ENCODE data around the gene ZNF324B. TPM values are rescaled to one million over a fixed set of nuclear protein-coding genes. Genes with fewer than 3 reads are reported as not detected.

ZNF324B gene
- total RNA-seq, 1 donor from 2014 or later = 9.9 TPM

GRCh38 chr19:58477871-58478270 lies 26.4 kb downstream of the ZNF324B start:
- H3K4me3 Mint-ChIP-seq (ENCODE audit: unreplicated experiment) = no peak overlapping the region
- H3K27ac Mint-ChIP-seq (ENCODE audit: unreplicated experiment) = no peak overlapping the region
- no peaks in the 10 kb centered on the region for H3K36me3 Mint-ChIP-seq (ENCODE audit: unreplicated experiment)
- peaks cover 7% of the 10 kb centered on the region for H3K9me3 Mint-ChIP-seq (ENCODE audit: unreplicated experiment)
- peaks cover 4% of the 10 kb centered on the region for H3K4me1 Mint-ChIP-seq (ENCODE audit: low read depth, unreplicated experiment)
- no peak for TF ChIP-seq CTCF (IDR thresholded peaks at IDR 0.05; ENCODE audit: partially characterized antibody, unreplicated experiment)
- DNase-seq = no peak
- peaks cover 12% of the 10 kb centered on the region for H3K27me3 Mint-ChIP-seq (ENCODE audit: unreplicated experiment)

- no peak for TF ChIP-seq CTCF (IDR thresholded peaks at IDR 0.05; ENCODE audit: partially characterized antibody, unreplicated experiment)
- no peaks in the 10 kb centered on the region for H3K36me3 Mint-ChIP-seq (ENCODE audit: unreplicated experiment)
- peaks cover 7% of the 10 kb centered on the region for H3K9me3 Mint-ChIP-seq (ENCODE audit: unreplicated experiment)
- no peak overlapping the region for H3K27ac Mint-ChIP-seq (ENCODE audit: unreplicated experiment)
- H3K4me3 Mint-ChIP-seq (ENCODE audit: unreplicated experiment) = no peak overlapping the region
- no peak for DNase-seq
- H3K4me1 Mint-ChIP-seq (ENCODE audit: low read depth, unreplicated experiment) = peaks cover 4% of the 10 kb centered on the region
- H3K27me3 Mint-ChIP-seq (ENCODE audit: unreplicated experiment) = peaks cover 9% of the 10 kb centered on the region
These were observed 27.9 kb downstream of the ZNF324B start for GRCh38 chr19:58479303-58479702.

GRCh38 chr19:58479736-58480480 lies 28.5 kb downstream of the ZNF324B start:
- no peak overlapping the region for H3K4me3 Mint-ChIP-seq (ENCODE audit: unreplicated experiment)
- peaks cover 5% of the 10 kb centered on the region for H3K27me3 Mint-ChIP-seq (ENCODE audit: unreplicated experiment)
- no peak for TF ChIP-seq CTCF (IDR thresholded peaks at IDR 0.05; ENCODE audit: partially characterized antibody, unreplicated experiment)
- peaks cover 4% of the 10 kb centered on the region for H3K9me3 Mint-ChIP-seq (ENCODE audit: unreplicated experiment)
- DNase-seq = no peak
- H3K36me3 Mint-ChIP-seq (ENCODE audit: unreplicated experiment) = no peaks in the 10 kb centered on the region
- peaks cover 4% of the 10 kb centered on the region for H3K4me1 Mint-ChIP-seq (ENCODE audit: low read depth, unreplicated experiment)
- H3K27ac Mint-ChIP-seq (ENCODE audit: unreplicated experiment) = no peak overlapping the region

- H3K4me1 Mint-ChIP-seq (ENCODE audit: low read depth, unreplicated experiment) = peaks cover 4% of the 10 kb centered on the region
These were observed 29.0 kb downstream of the ZNF324B start for GRCh38 chr19:58480481-58480830.

More at GRCh38 chr19:58480481-58480830, 29.0 kb downstream of the ZNF324B start:
- Mint-ChIP-seq H3K9me3 (ENCODE audit: unreplicated experiment) (peaks cover 4% of the 10 kb centered on the region), H3K27ac (ENCODE audit: unreplicated experiment) (no peak overlapping the region), H3K4me3 (ENCODE audit: unreplicated experiment) (no peak overlapping the region), H3K27me3 (ENCODE audit: unreplicated experiment) (peaks cover 5% of the 10 kb centered on the region), H3K36me3 (ENCODE audit: unreplicated experiment) (no peaks in the 10 kb centered on the region)
- TF ChIP-seq CTCF (IDR thresholded peaks at IDR 0.05; ENCODE audit: partially characterized antibody, unreplicated experiment) = no peak
- no peak for DNase-seq

Data from glutamatergic neuron (in vitro differentiated cells).